ENCODE results near the gene KRTAP2-3.
A peak's percentile ranks its signal among the peaks of the same experiment; 100 is the strongest.
"Not testable (repeated sequence)": the region's sequence is repeated elsewhere in the genome, so short reads cannot be mapped to it uniquely, and the experiment has no call there.

KRTAP2-3 gene

DNA sequence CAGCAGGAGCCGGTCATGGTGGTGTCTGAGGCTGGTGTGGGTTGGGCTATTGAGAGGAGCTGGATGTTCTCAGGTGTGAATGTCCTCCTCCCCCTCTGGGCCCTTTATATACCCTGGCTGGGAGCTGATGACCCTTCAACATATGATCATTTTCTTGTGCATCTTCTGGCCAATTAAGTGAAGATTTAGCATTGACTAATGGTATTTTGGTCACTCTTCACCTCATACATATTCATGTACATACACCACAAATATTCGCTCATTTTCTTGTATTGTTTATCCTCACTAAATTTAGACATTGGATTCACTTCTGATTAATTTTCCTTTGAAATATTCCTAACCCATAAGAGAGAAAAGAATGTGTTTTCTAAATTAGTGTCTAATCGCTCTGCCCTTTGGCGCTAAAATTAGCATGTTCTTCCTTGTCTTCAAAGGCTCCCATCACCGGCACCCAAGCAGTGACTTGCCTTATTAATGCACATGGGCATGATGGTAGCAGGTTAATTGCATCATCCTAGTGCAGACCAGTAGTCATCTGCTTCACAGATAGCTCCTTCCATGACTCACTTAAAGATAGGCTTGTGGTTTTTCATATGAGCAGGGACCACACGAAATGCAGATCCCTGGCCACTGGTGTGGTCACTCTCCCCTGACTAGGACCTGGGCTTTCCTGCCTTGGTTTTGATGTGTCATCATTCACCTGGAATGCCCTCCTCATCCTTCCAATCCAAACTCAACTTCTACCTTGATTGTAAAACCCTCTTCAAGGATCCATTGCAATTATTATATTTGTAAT, 6.1 kb upstream of the KRTAP2-3 start, which contains the start of gene KRTAP2-4:
TSS of gene KRTAP2-4 (minus strand) at position 51 of the 796 bp plus-strand sequence. CDS start at position 17, 34 bp downstream.
- DNase-seq, result peak; percentile 92

DNA sequence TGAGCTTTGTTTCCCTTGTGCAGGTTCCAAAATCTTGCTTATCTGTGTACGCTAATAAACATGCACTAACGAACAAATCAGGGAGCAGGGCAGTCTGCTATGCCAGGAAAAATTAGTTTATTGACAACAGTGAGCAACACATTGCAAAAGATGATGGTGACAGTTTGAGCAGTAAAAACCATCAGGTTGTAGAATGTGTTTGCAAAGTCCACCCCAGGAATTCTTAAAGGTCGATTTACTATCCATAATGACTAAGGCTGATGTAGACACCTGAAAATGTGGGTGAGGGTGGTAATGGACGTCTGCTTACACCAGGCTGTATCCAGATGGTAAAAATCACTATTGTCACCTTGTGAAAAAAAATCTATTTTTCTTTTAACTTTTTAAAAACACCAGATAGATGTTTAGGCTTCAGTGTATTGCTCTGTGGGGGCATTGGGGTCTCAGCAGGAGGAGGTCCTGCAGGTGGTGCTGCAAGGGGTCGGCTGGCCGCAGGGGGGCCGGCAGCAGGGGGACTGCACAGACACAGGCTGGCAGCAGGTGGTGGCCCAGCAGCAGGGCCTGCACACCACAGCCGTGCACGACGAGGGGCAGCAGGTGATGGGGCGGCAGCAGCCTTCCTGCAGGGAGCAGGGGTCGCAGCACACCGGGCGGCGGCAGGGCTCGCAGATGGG, 5.2 kb upstream of the KRTAP2-3 start:
- DNase-seq, result not testable (repeated sequence)

DNA sequence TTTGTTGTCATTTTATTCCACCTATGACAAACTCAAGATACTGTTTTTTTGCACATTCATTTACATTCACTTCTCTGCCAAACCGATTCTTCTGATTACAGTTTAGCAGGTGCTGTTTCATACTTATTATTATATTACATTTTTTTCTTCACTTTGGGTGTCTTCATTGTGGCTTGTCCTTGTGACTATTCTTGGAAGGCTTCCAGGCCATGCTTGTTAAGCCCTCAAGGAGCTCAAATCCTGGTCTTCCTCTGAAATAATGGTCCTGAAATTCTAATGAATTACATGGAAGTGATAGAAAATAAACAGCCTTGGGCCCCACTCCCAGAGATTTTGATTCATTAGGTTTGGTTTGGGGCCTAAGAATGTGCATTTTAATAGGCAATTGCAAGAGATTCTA, 4.4 kb upstream of the KRTAP2-3 start:
- no peak for DNase-seq

DNA sequence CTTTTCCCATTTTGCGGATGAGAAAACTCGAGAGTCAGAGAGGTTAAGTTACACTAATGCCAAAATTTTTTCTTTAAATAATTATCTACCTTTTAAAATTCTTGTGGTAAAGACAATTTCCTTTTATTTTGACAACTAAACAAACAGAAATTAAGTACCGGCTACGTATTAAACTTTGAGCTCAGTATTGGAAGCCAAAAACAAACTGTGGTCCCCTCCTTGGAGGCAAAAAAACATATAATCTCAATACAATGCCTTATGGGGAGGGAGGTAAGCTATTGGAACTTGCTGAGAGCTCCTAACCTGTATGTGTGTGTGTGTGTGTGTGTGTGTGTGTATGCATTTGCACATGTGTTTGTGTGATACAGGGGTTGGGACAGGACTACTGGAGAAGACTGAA, 3.5 kb upstream of the KRTAP2-3 start:
- DNase-seq, result no peak

DNA sequence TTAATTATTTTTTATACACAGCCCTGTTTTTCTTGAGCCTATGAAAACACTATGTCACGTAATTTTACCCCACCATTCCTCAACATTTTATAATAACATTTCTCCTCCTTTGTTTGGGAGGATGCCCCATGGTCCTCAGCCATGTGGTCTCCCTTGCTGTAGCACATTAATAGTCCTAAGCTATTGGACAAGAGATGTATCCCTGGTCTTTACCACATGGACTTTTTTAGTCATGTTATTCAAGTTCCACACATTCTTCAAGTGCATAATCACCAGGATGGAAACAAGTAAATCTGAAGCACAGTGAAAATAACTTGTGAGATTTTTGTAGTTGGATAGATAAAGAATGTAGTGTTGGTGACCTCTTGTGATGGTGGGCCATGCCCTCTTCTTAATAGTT, 2.0 kb upstream of the KRTAP2-3 start:
- peak; percentile 98 for DNase-seq

DNA sequence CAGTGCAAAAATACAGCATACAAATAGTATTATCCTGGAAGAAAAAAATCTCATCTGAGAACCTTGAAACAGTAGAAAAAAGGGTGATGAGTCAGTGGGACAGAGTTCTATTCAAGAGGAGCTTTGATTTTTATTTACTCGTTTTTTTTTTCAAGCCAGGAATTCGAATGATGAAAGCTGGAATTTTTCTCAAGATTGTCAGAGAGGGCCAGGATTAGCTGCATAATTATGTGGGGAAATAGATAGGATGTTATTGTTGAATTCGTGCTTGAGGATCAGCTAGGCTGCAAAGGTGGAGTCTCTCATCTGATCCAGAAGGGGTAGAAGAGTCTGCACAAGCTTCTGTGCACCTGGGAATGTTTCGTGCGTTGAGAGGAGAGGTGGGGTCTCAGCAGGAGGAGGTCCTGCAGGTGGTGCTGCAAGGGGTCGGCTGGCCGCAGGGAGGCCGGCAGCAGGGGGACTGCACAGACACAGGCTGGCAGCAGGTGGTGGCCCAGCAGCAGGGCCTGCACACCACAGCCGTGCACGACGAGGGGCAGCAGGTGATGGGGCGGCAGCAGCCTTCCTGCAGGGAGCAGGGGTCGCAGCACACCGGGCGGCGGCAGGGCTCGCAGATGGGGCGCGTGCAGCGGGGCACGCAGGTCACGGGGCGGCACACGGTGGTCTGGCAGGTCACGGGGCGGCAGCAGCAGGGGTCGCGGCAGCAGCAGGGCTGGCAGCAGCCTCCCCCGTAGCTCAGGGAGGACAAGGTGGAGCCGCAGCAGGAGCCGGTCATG, 450 bp downstream of the KRTAP2-3 start:
- peak; percentile 93 for DNase-seq

DNA sequence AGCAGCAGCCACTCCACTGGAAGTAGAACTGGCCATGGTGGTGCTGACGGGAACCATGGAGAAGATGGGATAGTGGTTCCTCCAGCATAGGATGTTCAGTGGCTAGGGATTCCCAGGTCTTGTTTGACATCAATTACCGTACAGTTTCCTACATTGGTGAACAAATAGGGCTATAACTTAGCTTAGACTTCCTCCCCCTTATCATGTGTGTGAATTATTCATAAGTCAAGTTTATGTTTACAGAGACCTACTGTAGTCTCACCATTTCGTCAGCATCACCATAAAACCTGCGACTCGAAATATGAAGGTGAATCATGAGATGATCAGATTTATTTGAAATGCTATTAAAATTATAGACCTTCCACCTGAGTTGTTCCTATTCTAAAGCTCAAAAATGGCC, 1.2 kb downstream of the KRTAP2-3 start:
- no peak for DNase-seq

DNA sequence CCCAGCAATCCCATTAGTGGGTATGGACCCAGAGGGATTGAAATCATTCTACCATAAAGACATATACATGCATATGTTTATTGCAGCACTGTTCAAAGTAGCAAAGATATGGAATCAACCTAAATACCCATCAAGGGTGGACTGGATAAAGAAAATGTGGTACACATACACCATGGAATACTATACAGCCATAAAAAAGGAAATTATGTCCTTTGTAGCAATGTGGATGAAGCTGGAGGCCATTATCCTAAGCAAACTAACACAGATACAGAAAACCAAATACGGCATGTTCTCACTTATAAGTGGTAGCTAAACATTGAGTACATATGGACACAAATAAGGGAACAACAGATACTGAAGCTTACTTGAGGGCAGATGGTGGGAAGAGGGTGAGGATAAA, 2.4 kb downstream of the KRTAP2-3 start:
- DNase-seq, result no peak

DNA sequence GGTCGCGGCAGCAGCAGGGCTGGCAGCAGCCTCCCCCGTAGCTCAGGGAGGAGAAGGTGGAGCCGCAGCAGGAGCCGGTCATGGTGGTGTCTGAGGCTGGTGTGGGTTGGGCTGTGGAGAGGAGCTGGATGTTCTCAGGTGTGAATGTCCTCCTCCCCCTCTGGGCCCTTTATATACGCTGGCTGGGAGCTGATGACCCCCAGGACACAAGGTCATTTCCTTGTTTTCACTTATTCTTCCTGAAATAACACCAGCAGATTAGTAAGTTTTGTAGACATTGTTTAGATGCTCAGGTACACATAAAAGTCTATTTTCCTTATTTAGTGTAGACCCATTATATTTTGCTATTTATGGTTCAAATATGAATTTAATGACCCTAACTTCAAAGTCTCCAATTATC, 4.8 kb downstream of the KRTAP2-3 start, which contains the start of gene KRTAP2-2:
TSS of gene KRTAP2-2 (minus strand) at position 101 of the 400 bp plus-strand sequence. CDS start at position 82, 19 bp downstream.
- not testable (repeated sequence) for DNase-seq

DNA sequence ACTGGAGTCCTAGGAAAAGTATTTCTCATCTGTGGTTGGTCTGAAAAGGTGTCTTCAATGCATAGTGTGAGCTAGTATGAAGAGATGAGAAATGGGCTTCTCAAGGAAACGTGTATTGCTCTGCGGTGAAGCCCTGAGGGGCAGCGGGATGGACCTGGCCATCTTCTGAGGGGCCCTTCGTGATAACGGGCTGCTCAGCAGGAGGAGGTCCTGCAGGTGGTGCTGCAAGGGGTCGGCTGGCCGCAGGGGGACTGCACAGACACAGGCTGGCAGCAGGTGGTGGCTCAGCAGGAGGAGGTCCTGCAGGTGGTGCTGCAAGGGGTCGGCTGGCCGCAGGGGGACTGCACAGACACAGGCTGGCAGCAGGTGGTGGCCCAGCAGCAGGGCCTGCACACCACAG, 5.4 kb downstream of the KRTAP2-3 start:
- DNase-seq, result not testable (repeated sequence)

DNA sequence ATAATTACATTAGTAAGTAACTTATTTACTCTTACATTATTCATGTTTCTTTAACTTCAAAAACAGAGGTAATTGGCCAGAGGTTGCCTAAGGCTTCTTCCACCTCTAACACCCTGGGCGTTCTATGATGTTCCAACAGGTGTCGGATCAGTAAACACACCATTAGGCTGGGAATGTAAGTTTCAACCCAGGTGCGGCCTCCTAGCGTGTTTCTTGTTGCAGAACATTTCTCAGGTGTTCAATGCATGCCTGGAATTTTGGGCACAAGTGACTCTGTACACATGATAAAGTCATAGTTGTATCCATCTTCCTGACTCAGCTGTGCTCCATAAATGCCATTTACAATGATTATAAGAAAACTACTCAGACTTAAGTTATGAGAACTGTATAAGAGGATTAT, 5.9 kb downstream of the KRTAP2-3 start:
- no peak for DNase-seq

DNA sequence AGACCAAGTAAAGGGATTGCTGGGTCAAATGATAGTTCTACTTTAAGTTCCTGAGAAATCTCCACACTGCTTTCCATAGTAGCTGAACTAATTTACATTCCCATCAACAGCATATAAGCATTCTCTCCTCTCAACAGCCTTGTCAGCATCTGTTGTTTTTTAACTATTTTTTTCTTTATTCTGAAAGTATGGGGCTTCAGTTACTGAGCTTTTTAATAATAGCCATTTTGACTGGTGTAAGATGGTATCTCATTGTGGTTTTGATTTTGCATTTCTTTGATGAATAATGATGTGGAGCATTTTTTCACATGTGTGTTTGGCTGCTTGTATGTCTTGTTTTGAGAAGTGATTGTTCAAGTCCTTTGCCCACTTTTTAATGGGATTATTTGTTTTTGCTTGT, 7.3 kb downstream of the KRTAP2-3 start:
- peak; percentile 54 for DNase-seq

DNA sequence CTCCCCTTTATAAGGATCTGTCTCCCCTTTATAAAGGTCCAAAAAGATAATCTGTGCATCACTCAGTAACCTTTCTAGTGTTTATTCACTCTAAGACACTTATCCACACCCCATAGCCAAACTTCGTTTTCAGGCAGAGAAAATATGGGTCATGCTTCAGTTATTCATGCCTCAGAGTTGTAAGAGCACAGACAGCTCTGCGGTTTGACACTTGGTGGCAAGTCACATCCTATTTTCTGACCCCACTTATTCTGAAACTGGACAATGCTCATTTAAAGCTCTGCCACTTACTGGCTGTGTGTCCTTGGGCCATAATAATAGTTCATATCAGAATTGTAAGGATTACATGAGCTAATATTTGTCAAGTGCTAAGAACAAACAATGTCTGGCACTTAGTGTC, 10.8 kb downstream of the KRTAP2-3 start:
- DNase-seq, result peak; percentile 47

DNA sequence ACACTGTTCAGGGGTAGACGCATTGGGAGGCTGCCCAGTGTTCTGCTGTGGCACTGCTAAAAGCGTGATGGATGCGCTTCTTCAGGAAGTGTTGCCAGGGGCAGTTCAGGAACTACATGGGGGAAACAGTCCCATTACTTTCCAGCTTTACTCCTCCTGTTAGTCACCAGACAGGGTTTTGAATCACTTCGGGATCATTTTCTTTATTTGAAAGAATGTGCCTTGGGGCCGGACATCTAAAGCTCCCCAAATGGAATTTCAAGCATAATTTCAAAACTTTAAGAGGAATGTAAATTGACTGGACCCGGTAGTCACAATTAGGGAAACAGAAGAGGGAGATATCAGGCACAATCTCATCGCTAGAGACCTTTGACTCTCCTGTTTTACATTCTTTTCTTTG, 11.5 kb downstream of the KRTAP2-3 start:
- peak; percentile 72 for DNase-seq

DNA sequence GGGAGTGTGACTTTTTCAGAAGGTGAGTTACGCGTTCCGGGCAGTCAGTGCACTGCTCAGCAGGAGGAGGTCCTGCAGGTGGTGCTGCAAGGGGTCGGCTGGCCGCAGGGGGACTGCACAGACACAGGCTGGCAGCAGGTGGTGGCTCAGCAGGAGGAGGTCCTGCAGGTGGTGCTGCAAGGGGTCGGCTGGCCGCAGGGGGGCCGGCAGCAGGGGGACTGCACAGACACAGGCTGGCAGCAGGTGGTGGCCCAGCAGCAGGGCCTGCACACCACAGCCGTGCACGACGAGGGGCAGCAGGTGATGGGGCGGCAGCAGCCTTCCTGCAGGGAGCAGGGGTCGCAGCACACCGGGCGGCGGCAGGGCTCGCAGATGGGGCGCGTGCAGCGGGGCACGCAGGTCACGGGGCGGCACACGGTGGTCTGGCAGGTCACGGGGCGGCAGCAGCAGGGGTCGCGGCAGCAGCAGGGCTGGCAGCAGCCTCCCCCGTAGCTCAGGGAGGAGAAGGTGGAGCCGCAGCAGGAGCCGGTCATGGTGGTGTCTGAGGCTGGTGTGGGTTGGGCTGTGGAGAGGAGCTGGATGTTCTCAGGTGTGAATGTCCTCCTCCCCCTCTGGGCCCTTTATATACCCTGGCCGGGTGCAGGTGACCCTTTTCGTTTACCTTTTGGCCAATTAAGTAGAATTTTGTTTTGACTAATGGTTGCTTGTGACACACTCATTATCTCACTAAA, 13.0 kb downstream of the KRTAP2-3 start, which contains the start of gene KRTAP2-1:
TSS of gene KRTAP2-1 (minus strand) at position 582 of the 731 bp plus-strand sequence. CDS start at position 533, 49 bp downstream.
- DNase-seq, result not testable (repeated sequence)

DNA sequence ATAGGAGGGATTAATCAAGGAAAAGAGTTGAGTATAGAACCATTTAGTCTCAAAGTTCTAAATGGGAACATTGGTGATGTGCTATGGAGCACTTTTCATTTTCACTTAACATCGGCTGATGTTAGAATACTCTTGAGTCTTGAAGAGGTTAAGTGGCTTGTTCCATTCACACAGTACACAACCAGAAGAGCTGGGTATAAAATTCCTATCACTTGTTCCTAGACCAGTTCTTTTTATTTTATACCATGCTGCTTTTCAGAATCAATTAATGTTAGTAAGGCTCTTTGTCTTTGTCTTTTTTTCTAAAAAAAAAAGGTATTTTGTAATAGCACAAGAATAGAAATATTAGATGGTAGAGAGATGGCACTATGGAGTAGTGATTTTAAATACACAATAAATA, 17.0 kb downstream of the KRTAP2-3 start:
- DNase-seq, result no peak

DNA sequence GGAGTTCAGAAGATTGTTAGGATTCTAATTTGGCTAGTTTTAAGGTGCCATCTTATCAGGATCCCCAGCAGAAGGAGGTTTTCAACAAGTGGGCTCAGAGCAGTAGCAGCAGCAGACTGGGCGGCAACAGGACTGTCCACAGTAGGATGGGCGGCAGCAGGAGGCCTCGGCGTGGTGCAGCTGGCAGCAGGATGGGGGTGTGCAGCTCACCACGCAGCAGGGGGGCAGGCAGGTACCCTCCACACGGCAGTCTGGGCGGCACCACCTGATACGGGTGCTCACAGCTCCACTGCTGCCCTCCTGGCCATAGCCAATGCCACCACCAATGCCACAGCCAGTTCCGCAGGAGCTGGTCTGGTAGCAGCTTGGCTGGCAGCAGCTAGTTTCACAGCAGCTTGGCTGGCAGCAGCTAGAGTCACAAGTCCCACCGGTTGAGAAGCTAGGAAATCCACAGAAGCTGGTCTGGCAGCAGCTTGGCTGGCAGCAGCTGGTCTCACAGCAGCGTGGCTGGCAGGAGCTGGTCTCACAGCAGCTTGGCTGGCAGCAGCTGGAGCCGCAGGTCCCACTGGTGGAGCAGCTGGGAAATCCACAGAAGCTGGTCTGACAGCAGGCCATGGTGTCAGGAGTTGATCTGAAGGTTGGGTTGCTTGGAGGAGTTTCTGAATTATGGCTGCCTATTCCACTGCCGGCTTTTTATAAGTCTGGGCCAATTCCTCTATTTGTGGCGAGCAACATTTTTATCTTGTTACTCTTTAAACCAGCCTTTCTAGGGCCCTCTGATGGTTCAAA, 18.9 kb downstream of the KRTAP2-3 start, which contains the start of gene KRTAP1-1:
TSS of gene KRTAP1-1 (minus strand) at position 668 of the 789 bp plus-strand sequence. CDS start at position 615, 53 bp downstream.
- not testable (repeated sequence) for DNase-seq

DNA sequence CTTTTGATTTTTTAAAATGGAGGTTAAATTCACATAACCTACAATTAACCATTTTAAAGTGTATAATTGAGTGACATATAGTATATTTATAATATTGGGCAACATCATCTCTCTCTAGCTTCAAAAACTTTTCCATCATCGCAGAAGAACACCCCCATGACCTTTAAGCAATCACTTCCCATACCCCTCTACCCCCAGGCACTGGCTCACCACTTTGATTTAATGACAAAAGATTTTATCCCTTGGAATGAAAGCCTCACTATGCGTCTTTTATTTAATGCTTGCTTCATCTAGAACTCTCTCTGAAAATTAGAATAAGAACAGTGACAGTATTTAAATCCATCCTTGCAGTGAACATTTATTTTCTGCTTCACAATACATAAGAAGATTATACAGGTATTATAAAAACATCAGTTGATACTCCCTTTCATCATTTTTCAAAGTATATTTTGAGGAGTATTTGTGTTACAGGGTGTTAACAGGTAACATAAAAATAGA, 22.0 kb downstream of the KRTAP2-3 start:
- no peak for DNase-seq

DNA sequence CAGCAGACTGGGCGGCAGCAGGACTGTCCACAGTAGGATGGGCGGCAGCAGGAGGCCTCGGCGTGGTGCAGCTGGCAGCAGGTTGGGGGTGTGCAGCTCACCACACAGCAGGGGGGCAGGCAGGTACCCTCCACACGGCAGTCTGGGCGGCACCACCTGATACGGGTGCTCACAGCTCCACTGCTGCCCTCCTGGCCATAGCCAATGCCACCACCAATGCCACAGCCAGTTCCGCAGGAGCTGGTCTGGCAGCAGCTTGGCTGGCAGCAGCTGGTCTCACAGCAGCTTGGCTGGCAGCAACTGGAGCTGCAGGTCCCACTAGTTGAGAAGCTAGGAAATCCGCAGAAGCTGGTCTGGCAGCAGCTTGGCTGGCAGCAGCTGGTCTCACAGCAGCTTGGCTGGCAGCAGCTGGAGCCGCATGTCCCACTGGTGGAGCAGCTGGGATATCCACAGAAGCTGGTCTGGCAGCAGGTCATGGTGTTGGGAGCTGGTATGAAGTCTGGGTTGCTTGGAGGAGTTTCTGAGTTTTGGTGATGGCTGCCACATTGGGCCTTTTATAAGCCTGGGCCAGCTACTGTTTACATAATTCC, 25.5 kb downstream of the KRTAP2-3 start, which contains the start of gene KRTAP1-3:
TSS of gene KRTAP1-3 (minus strand) at position 529 of the 590 bp plus-strand sequence. CDS start at position 476, 53 bp downstream.
- DNase-seq, result not testable (repeated sequence)

DNA sequence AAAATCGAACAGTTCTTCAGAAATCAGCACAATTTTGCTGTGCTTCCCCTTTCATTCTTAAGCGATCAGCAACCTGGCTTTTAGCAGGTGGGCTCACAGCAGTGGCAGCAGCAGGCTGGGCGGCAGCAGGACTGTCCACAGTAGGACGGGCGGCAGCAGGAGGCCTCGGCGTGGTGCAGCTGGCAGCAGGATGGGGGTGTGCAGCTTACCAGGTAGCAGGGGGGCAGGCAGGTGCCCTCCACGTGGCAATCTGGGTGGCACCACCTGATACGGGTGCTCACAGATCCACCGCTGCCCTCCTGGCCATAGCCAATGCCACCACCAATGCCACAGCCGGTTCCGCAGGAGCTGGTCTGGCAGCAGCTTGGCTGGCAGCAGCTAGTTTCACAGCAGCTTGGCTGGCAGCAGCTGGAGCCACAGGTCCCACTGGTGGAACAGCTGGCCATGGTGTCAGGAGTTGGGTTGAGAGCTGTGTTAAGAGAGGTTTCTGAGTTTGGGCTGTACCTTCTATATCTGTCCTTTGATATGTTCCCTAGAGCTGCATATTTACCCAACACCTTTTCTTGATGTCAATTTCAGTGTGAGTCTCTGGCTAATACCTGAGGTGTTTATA, 30.2 kb downstream of the KRTAP2-3 start, which contains the start of gene KRTAP1-4:
TSS of gene KRTAP1-4 (minus strand) at position 563 of the 613 bp plus-strand sequence. CDS start at position 446, 117 bp downstream.
- DNase-seq, result no peak
